Stimulated activated CD8-positive, alpha-beta memory T cell treated with anti-CD3 and anti-CD28 coated beads, Interleukin-4, amount 100 ng/mL, for 1 hour (primary cell): Measurements from ENCODE around the gene TEP1.
A peak's percentile ranks its signal among the peaks of the same experiment; 100 is the strongest.
"Not testable (repeated sequence)": the region's sequence is repeated elsewhere in the genome, so short reads cannot be mapped to it uniquely, and the experiment has no call there.

Experiments used
- DNase-seq, 2 donors: peaks; one replicate each; pipeline ENCODE4 v3.0.0-alpha.2; 2020; ENCODE audit warnings: low read depth in 2 of 2, low spot score in 1 of 2

TEP1 gene

DNA sequence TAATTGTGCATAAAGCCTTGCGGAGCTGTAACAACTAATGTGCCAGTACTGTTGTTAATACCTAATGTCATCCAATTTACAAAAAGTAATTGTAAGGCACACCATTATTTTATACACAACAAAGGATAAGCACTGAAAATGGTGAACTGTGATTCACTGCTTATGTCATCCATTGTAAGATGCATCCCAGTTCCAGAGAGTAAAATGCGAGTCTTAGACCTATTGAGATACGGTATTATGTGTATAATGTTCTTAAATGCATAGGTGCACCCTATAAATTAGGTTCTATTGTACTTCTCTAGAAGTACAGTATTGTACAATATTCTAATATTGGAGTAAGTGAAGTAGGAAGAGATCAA lies 69.5 kb downstream of the TEP1 start:
- no peak for DNase-seq

DNA sequence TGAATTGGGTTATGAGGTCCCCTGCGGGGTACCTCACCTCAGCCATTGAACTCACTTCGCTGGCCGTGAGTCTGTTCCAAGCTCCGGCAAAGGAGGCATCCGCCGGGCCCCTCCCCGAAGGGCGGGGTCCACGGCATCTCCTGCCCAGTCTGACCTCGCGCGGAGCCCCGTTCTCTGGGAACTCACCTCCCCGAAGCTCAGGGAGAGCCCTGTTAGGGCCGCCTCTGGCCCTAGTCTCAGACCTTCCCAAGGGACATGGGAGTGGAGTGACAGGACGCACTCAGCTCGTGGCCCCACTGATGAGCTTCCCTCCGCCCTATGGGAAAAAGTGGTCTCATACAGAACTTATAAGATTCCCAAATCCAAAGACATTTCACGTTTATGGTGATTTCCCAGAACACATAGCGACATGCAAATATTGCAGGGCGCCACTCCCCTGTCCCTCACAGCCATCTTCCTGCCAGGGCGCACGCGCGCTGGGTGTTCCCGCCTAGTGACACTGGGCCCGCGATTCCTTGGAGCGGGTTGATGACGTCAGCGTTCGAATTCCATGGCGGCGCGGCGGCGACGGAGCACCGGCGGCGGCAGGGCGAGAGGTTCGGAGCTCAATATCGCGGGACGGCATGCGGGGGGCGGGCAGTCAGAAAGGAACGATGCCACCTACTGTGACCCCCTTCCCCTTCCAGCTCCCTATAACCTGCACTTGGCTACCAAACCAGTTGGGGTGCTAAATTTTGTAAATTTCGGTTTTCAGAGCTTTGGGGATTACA lies 70.0 kb downstream of the TEP1 start, which contains the start of gene PARP2:
Gene PARP2, plus strand, starts transcription at position 544 of the 770 bp plus-strand sequence. Its CDS starts 7 bp downstream, at position 551.
- peak; percentile 63 to 74 for DNase-seq

DNA sequence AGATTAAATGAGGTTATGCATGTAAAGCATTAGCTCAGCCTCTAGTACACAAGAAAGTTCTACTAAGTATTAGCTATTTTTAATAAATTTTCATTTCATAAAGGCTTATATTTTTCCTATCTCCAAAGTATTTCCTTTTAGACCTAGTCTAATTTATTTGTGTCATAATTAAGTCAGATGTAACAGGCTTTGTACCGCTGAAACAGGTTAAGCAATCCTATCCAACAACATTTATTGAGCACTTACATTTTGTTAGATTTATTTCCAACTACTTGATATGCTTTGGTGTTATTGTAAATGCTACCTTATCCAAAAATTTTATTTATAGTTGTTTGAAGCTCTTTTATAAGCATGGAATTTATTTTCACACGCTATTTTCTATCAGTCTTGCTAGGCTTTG lies 71.7 kb downstream of the TEP1 start:
- no peak for DNase-seq

DNA sequence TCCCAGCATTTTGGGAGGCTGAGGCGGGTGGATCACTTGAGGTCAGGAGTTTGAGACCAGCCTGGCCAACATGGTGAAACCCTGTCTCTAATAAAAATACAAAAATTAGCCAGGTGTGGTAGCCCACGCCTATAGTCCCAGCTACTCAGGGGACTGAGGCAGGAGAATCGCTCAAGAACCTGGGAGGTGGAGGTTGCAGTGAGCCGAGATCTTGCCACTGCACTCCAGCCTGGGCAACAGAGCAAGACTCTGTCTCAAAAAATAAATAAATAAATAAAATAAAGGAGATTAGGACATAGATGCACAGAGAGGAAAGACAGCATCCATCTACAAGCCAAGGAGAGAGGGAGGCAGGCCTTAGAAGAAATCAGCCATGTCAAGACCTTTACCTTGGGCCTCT lies 72.3 kb downstream of the TEP1 start:
- not testable (repeated sequence) for DNase-seq

DNA sequence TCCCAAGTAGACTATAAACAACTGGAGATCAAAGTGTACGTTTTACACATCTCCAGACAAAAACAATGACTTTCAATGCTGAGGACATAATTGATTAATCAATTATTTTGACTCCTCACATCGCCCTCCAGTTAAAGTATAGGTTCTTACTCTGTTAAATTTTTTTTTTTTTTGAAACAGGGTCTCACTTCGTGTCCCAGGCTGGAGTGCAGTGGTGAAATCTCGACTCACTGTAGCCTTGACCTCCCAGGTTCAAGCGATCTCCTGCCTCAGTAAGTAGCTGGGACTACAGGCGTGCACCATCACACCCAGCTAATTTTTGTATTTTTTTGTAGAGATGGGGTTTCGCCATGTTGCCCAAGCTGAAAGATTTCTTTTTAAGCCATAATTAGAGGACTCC lies 79.3 kb downstream of the TEP1 start:
- no peak for DNase-seq

DNA sequence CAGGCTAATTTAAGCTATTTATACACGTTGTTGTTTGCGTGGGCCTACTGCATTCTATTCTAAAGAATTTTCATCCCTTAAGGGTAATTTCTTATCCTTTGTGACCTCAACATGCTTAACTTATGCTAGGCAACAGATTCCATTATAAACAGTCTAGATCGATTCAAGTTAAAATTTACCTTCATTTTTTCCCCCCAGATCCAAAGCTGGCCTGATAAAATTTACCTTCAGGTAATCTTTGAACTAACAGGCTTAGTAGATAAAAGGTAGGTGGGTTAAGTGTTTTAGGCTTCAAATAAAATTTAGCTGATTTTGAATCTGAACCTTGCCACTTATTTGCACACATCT lies 79.8 kb downstream of the TEP1 start:
- no peak for DNase-seq

DNA sequence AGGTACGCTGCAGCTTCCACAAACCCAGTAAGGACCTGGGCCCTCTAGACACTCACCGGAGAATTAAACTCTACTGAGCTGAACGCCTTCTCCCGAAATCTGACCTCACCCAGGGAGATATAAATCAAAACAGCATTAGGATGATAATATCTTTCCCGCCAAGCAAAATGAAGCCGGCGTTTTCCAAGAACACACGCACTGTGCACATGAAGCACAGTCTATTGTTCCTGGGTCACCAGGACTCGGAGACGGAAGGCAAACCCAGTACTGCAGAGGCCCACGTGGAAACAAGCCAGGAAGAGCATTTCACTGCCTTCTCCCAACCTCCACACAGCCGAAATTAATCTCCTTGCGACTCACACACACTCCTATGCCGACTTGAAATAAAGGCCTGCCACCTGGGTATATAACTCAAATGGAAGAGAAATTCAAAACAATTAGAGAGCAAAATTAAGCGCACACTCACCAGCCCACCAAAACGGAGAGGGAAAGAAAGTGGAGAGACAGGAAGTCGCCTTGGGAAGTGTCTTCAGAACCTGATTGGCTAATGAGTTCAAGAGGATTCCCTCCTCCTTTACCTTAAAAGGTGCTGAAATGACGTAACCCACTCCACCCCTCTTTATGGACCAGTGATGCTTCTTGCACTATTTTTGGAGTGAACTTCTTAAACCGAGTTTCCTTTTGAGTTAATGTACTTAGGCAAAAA lies 80.4 kb downstream of the TEP1 start, which contains the start of gene CCNB1IP1:
Gene CCNB1IP1, minus strand, starts transcription at position 492 of the 706 bp plus-strand sequence. CDS start 16,756 bp downstream, outside the sequence.
- no peak for DNase-seq

DNA sequence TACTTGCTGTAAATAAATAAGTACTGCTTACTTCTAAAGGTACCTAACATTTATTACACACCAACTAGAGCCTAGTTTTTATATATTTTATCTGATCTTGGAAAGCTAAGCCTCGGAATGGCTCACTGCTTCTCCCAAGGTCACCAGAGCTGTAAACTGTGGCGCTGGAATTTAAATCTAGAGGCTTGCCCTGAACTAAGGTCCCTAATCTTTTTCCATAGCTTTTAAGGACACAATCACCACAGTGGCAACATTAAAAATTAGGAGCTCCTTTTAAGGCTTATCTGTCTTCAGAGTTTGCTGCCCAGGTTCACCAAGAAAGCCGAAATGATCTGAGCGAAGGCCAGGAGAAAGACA lies 80.9 kb downstream of the TEP1 start:
- no peak for DNase-seq

DNA sequence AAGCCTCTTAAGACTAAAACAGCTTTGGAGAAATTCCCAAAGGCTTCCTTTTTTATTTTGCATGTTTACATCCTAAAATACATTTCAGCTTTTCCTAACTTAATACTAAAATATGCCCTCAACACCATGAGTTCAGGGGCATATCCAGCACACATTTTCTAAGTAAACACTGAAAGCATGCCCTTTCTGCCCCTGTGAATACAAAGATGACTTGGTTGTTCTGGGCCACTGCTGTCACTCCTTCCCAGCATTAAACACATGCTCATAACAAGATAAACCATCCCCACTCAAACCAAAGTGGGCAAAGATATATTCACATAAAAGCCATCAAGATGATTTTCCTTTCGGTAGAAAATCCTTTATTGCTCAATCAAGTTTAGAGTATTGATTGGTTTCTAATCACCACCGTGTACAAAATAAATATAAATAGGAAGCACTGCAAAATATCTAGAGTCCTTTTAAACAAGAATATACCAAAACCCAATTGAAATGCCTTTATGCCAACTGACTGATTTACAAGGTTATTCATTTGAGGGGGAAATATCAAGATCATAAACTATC lies 82.2 kb downstream of the TEP1 start:
- no peak for DNase-seq

DNA sequence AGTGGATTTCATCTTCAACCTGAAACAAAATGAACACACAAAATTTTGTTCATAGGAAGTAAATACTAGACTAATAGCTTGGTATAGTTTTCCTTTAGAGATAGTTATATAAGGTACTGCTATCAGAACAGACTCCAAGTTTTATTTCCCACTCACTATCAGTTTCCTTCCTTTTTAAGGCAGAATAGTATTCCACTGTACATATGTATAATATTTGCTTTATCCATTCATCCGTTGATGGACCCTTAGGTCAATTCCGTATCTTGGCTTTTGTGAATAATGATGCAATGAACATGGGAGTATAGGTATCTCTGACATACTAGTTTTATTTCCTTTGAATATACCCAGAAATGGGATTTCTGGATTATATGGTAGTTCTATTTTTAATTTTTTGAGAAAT lies 83.9 kb downstream of the TEP1 start:
- no peak for DNase-seq

DNA sequence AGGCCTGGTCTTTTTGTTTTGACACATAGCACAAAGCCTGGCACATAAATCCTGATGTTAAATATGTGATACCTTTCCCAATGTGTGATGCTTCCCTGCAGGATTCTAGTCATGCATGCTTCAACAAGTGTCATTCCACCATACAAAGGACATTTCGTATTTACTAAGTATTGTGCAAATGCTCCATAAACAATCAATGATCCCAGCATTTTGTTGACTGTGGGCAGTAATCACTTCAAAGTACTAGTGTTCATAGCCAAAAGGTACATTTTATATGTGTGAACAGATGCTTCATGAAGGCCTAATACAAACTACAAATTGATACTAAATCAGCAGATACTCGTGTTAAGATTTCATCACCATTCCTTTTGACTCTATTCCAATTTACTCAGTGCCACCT lies 84.6 kb downstream of the TEP1 start:
- DNase-seq: no peak

DNA sequence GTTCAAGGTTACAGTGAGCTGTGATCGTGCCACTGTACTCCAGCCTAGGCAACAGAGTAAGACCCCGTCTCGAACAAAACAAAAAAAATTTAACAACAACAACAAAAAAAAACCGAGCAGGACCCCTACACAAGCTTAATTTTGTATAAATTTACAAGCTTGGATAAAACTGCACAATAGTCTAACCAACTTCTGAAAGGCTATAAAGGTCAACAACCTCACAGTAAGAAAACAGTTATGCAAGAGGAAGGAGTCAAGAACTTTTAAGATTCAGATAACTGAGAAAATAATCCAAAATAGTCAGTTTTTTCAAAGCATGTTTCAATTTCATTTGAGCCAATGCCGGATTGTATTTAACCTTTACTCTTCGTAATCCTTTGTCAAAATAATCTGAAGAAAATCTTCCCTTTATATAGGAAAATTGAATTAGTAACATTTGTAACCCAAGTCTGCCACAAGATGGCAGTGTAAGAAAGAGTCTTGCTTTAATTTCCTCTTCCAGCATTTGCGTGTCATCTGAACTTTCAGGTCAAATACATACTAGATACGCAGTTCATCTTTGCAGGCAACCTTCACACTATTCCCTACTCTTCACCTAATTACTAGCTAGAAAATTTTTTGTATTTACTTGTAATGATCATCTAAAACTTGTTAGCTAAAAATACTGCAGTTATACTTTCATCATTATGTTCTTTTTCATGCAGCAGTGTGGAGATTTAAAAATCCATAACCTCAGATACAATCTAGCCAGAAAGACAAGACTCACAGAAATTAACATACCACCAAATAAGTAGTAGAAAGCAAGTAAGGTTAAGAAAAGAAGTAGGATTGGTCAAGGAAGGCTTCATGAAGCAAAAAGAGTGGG lies 86.1 kb downstream of the TEP1 start:
- DNase-seq: no peak

DNA sequence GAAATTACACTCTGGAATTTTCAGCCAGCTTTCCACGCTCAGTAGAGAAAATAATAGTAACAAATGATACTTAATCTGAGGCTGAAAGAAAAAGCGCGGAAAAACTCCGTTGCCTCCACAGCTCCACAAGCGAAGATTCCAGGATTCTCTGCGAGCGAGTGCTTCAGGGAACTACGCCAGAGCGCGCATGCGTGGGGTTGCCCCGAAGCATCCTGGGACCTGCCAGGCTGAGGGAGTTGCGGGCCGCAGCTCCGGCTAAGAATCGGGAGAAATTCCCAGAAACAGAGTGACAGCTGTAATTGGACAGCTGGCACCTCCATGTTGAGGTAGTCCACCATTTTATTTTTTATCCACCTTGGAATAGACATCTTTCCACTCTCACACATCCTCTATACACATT lies 95.6 kb downstream of the TEP1 start:
- DNase-seq: no peak
